Spleen (tissue), 11 donors: Measurements from ENCODE around the gene PTPRE. TPM values are rescaled to one million over a fixed set of nuclear protein-coding genes. Genes with fewer than 3 reads are reported as not detected.

Experiments used
- DNase-seq: peaks from one replicate; pipeline ENCODE4 v3.0.0-alpha.2; 2020
- H3K27ac ChIP-seq, 8 donors: fragments of 200-600 bp; sonication (generic) in 7 of 8; 1 replicate in 4 of 8; 2 replicates in 4 of 8; pipeline versions ENCODE4 v1.5.0 to v1.8.0; 2016 to 2021; ENCODE audit warnings: inconsistent platforms in 4 of 8, mild to moderate bottlenecking in 4 of 8, moderate library complexity in 1 of 8
- H3K27me3 ChIP-seq, 7 donors: fragments of 200-600 bp; sonication (generic) in 6 of 7; replicated peaks in 1 of 7; 1 replicate in 4 of 7; 2 replicates in 3 of 7; pipeline versions ENCODE4 v1.5.0 to v1.8.0; 2016 to 2021; ENCODE audit warnings: inconsistent platforms in 3 of 7, mild to moderate bottlenecking in 1 of 7
- H3K36me3 ChIP-seq, 6 donors: fragments of 200-600 bp; sonication (generic) in 5 of 6; 1 replicate in 4 of 6; 2 replicates in 2 of 6; pipeline versions ENCODE4 v1.5.0 to v1.8.0; 2016 to 2021; ENCODE audit warnings: inconsistent platforms in 2 of 6
- H3K4me1 ChIP-seq, 6 donors: fragments of 200-600 bp; sonication (generic) in 5 of 6; 1 replicate in 3 of 6; 2 replicates in 3 of 6; pipeline versions ENCODE4 v1.5.0 to v1.8.0; 2016 to 2021; ENCODE audit warnings: inconsistent platforms in 3 of 6
- H3K4me3 ChIP-seq, 8 donors: fragments of 200-600 bp; sonication (generic) in 7 of 8; 1 replicate in 4 of 8; 2 replicates in 4 of 8; pipeline versions ENCODE4 v1.5.0 to v1.8.0; 2016 to 2021; ENCODE audit warnings: inconsistent platforms in 4 of 8, mild to moderate bottlenecking in 4 of 8, moderate library complexity in 2 of 8
- H3K9me3 ChIP-seq, 8 donors: fragments of 200-600 bp; sonication (generic) in 7 of 8; 1 replicate in 4 of 8; 2 replicates in 4 of 8; pipeline versions ENCODE4 v1.5.0 to v1.8.0; 2016 to 2021; ENCODE audit warnings: inconsistent platforms in 4 of 8
- CTCF ChIP-seq, 11 experiments: fragments of 200-600 bp in 7 of 11; fragments of 450-650 bp in 4 of 11; sonication (generic) in 4 of 11; IDR thresholded peaks in 8 of 11; conservative IDR thresholded peaks in 3 of 11; 1 replicate in 7 of 11; 2 replicates in 4 of 11; pipeline versions ENCODE4 v1.4.0 to v1.8.0; 2016 to 2021; ENCODE audit warnings: antibody characterized with exemption in 11 of 11, inconsistent platforms in 4 of 11, mild to moderate bottlenecking in 1 of 11
- POLR2A ChIP-seq, 3 donors: fragments of 450-650 bp; IDR thresholded peaks; one replicate each; pipeline ENCODE4 v1.5.1; 2017; ENCODE audit warnings: antibody characterized with exemption in 3 of 3, mild to moderate bottlenecking in 1 of 3
- POLR2AphosphoS5 ChIP-seq, 3 donors: sonication (generic); formaldehyde crosslinking; IDR thresholded peaks; one replicate each; pipeline ENCODE4 v1.5.1; 2017; ENCODE audit warnings: antibody characterized with exemption in 3 of 3
- WGBS, 5 donors: extraction: QIAGEN DNeasy Blood & Tissue Kit in 3 of 5; methylation state at CpG; one replicate each; pipeline versions ENCODE4 v1.1.5 to v1.1.7; 2013 to 2018; 5-methylcytosine and 5-hydroxymethylcytosine counted together
- intact Hi-C: fragments of 100-400 bp; cut with DNase I; formaldehyde crosslinking; loops from one replicate; pipeline ENCODE4 v1.15.0; 2023; ENCODE audit warnings: low total_unique reads
- polyA plus RNA-seq, 3 donors: library from polyadenylated mRNA; stranded (reverse); fragments of 200-250 nt; gene quantifications; one replicate each; pipeline ENCODE4 v1.2.1, GENCODE V29; 2013
- total RNA-seq, 7 donors: library from RNA; depleted of rRNA in 3 of 7; stranded (reverse); fragments of >200 nt in 3 of 7; fragmentation: NEBNext Ultra II Directional in 4 of 7; extraction: Animal tissue kit (Norgen Biotek cat#: 25700) in 4 of 7; gene quantifications; one replicate each; pipeline versions ENCODE4 v1.1.0 to v1.2.1, GENCODE V29; 2016 to 2021
- donor health status: healthy with polysubstance abuse.
- donor health status: DM: no; HTN: no; CAD: no; lungs with moderate emphysema.
- donor health status: DM: no; HTN: no; CAD: no.
- donor health status: Bipolar disorder and iron deficiency.
- donor health status: healthy.
- donor health status: DM: no; HTN: no; CAD: no.
- donor health status: DM: yes; HTN: yes; CAD: no.

PTPRE gene
- total and polyA plus RNA-seq, 10 donors = 6.2 to 133 (median 70.2) TPM

GRCh38 chr10:127990846-127991542 is 84.1 kb downstream of the PTPRE start:
- Histone ChIP-seq H3K4me3 (peak overlapping the region in 2 of 8 donors; percentile 8 to 43), H3K9me3 (no peaks in the 10 kb centered on the region), H3K36me3 (no peaks in the 10 kb centered on the region), H3K27me3 (peaks cover 0 to 12% (median 0%) of the 10 kb centered on the region in 7 donors), H3K4me1 (peaks cover 9 to 63% (median 40%) of the 10 kb centered on the region in 6 donors), H3K27ac (peak overlapping the region in 6 of 8 donors; percentile 1 to 73 (median 48))
- WGBS, 5 donors = 16 to 26% (median 17%) methylated on average over 15 of the region's 15 CpGs
- no peak for DNase-seq
- TF ChIP-seq POLR2AphosphoS5 (IDR thresholded peaks at IDR 0.05) = no peak
- no peak for TF ChIP-seq POLR2A (IDR thresholded peaks at IDR 0.05)
- TF ChIP-seq CTCF (IDR thresholded peaks at IDR 0.05 in 8 of 11, conservative IDR thresholded peaks at IDR 0.05 in 3 of 11) = no peak
- intact Hi-C loops = no loop called here

GRCh38 chr10:127991543-127992255 is 84.8 kb downstream of the PTPRE start:
- Histone ChIP-seq H3K4me3 (no peak overlapping the region), H3K9me3 (no peaks in the 10 kb centered on the region), H3K27ac (peak overlapping the region in 6 of 8 donors; percentile 1 to 73 (median 42)), H3K4me1 (peaks cover 9 to 64% (median 41%) of the 10 kb centered on the region in 6 donors), H3K27me3 (peaks cover 0 to 12% (median 0%) of the 10 kb centered on the region in 7 donors), H3K36me3 (no peaks in the 10 kb centered on the region)
- no peak for DNase-seq
- TF ChIP-seq POLR2AphosphoS5 (IDR thresholded peaks at IDR 0.05) = no peak
- no peak for TF ChIP-seq CTCF (IDR thresholded peaks at IDR 0.05 in 8 of 11, conservative IDR thresholded peaks at IDR 0.05 in 3 of 11)
- no peak for TF ChIP-seq POLR2A (IDR thresholded peaks at IDR 0.05)
- 64 to 82% (median 66%) methylated on average over 8 of the region's 8 CpGs for WGBS, 5 donors
- intact Hi-C loops = no loop called here

GRCh38 chr10:127992376-127992775 is 85.5 kb downstream of the PTPRE start:
- TF ChIP-seq POLR2A (IDR thresholded peaks at IDR 0.05) = no peak
- TF ChIP-seq POLR2AphosphoS5 (IDR thresholded peaks at IDR 0.05) = no peak
- no peak for TF ChIP-seq CTCF (IDR thresholded peaks at IDR 0.05 in 8 of 11, conservative IDR thresholded peaks at IDR 0.05 in 3 of 11)
- no peaks in the 10 kb centered on the region for H3K9me3 ChIP-seq
- no peak overlapping the region for H3K4me3 ChIP-seq
- DNase-seq = no peak
- no peaks in the 10 kb centered on the region for H3K36me3 ChIP-seq
- H3K4me1 ChIP-seq = peaks cover 9 to 63% (median 44%) of the 10 kb centered on the region in 6 donors
- H3K27ac ChIP-seq = no peak overlapping the region
- H3K27me3 ChIP-seq = peaks cover 0 to 12% (median 0%) of the 10 kb centered on the region in 7 donors
- intact Hi-C loops = no loop called here
- WGBS, 5 donors = 63 to 100% (median 71%) methylated on average over 2 to 8 of the region's 8 CpGs
